ENCODE measurements around the gene CADM4. TPM values are rescaled to one million over a fixed set of nuclear protein-coding genes. Genes with fewer than 3 reads are reported as not detected.
A peak's percentile ranks its signal among the peaks of the same experiment; 100 is the strongest.

CADM4 gene
- total and polyA plus RNA-seq, 2 of the 8 experiments (the other 6 are each of a cell fraction or from before 2014, with no cell fraction given), result 13.5 to 25.0 TPM

- Histone ChIP-seq H3K18ac (ENCODE audit: extremely low read depth, low read length) (no peak overlapping the region), H2BK15ac (ENCODE audit: low read length) (no peak overlapping the region), H3K56ac (replicated peaks; ENCODE audit: insufficient read length, low read depth, low read length) (no peak overlapping the region), H4K91ac (replicated peaks; ENCODE audit: insufficient read length, low read length) (no peak overlapping the region), H2AK5ac (ENCODE audit: low read depth, low read length) (no peak overlapping the region), H3K4me3 (ENCODE audit: extremely low read depth in 1 of 4, insufficient read depth in 2 of 4, low read depth in 3 of 4, low read length in 4 of 4) (no peak overlapping the region), H3K27ac (ENCODE audit: low read depth, low read length) (no peak overlapping the region), H2BK120ac (replicated peaks; ENCODE audit: low read depth, low read length) (no peak overlapping the region), H2BK5ac (ENCODE audit: low read depth, low read length) (no peak overlapping the region), H4K8ac (ENCODE audit: extremely low read depth, insufficient read depth, low read length) (no peak overlapping the region), H3K4ac (replicated peaks; ENCODE audit: insufficient read length, low read depth, low read length) (no peak overlapping the region), H3K79me2 (ENCODE audit: control insufficient read depth in 1 of 2, insufficient read depth in 2 of 2, low read length in 2 of 2) (no peaks in the 10 kb centered on the region), H3K9ac (replicated peaks in 1 of 4; ENCODE audit: extremely low read depth in 1 of 4, low read depth in 3 of 4, low read length in 3 of 4) (no peak overlapping the region), H2AFZ (ENCODE audit: low read length) (no peak overlapping the region), H3K9me3 (ENCODE audit: insufficient read depth in 2 of 2, low read depth in 1 of 2, low read length in 1 of 2) (no peaks in the 10 kb centered on the region), H3K79me1 (ENCODE audit: low read depth, low read length) (no peaks in the 10 kb centered on the region), H3K4me2 (ENCODE audit: insufficient read depth in 1 of 2, low read depth in 2 of 2, low read length in 2 of 2) (no peak overlapping the region), H4K5ac (ENCODE audit: insufficient read length, low read depth, low read length) (no peak overlapping the region), H2BK12ac (ENCODE audit: low read depth, low read length) (no peak overlapping the region), H3K23me2 (ENCODE audit: low read depth, low read length) (no peaks in the 10 kb centered on the region; the same call in 1 of the 2 replicates), H3K14ac (ENCODE audit: insufficient read length) (no peak overlapping the region), H3K4me1 (replicated peaks in 1 of 4; ENCODE audit: control insufficient read depth in 3 of 4, insufficient read depth in 4 of 4, low read length in 3 of 4) (peaks cover 0 to 6% (median 3%) of the 10 kb centered on the region in 4 experiments; a peak in 2 of 7 replicates), H3K23ac (ENCODE audit: insufficient read length) (no peak overlapping the region), H3K27me3 (replicated peaks in 1 of 4; ENCODE audit: control insufficient read depth in 3 of 4, extremely low read depth in 1 of 4, insufficient read depth in 3 of 4, low read length in 3 of 4) (no peaks in the 10 kb centered on the region; a peak in 1 of 7 replicates), H4K20me1 (replicated peaks in 1 of 2; ENCODE audit: control insufficient read depth in 1 of 2, insufficient read depth in 2 of 2, low read length in 2 of 2) (peaks cover 4 to 5% of the 10 kb centered on the region in 2 experiments), H2BK20ac (ENCODE audit: low read length) (no peak overlapping the region), H3K36me3 (ENCODE audit: control insufficient read depth in 2 of 4, insufficient read depth in 4 of 4, low read length in 3 of 4) (no peaks in the 10 kb centered on the region; a peak in 2 of 8 replicates)
- ChIA-PET POLR2A (ENCODE audit: partially characterized antibody) (interaction anchor here (0.6 to 1.3 kb wide), 2 partner anchors 12 to 96 kb away, joined by 3 read pairs; partner anchors contain the start of gene ZNF575), CTCF (ENCODE audit: partially characterized antibody) (interaction anchor here (0.6 to 3.7 kb wide), 5 partner anchors 29 to 148 kb away, joined by 3 to 13 read pairs (median 4); no protein-coding TSS in a partner anchor)
- DNase-seq (ENCODE audit: low read depth in 1 of 2, low spot score in 2 of 2), result no peak
- WGBS, 2 experiments (ENCODE audit: extremely low coverage in 1 of 2, insufficient coverage in 1 of 2, insufficient read length in 1 of 2, insufficient replicate concordance in 2 of 2, low coverage in 1 of 2, low lambda C conversion rate in 2 of 2, missing lambda C conversion rate in 1 of 2), result 82% methylated on average over 3 of the region's 3 CpGs; no CpG with 5 or more reads in 1 of the 2 experiments
- FAIRE-seq, result no peak
- TF ChIP-seq BCL11A (IDR thresholded peaks at IDR 0.05; ENCODE audit: low read depth in 2 of 2, low read length in 2 of 2) (no peak), TAF1 (IDR thresholded peaks at IDR 0.05; ENCODE audit: low read depth, low read length) (no peak), FOSL1 (IDR thresholded peaks at IDR 0.05; ENCODE audit: insufficient read depth, low read depth, low read length) (no peak), USF2 (IDR thresholded peaks at IDR 0.05; ENCODE audit: low read length) (peak; percentile 62), ATF2 (IDR thresholded peaks at IDR 0.05; ENCODE audit: low read length) (no peak), TBP (IDR thresholded peaks at IDR 0.05; ENCODE audit: low read depth, low read length) (no peak), CHD2 (IDR thresholded peaks at IDR 0.05; ENCODE audit: low read length) (no peak)
These were observed 10.9 kb downstream of the CADM4 start for GRCh38 chr19:43628646-43629326.
